SK-N-MC (cell line): ENCODE data around the gene BRD9.
"Not testable (repeated sequence)": the region's sequence is repeated elsewhere in the genome, so short reads cannot be mapped to it uniquely, and the experiment has no call there.

Experiments used
- EZH2 ChIP-seq: fragments of 200-600 bp; sonication (generic); IDR thresholded peaks from one replicate; pipeline ENCODE4 v1.6.1; 2017; ENCODE audit warnings: antibody characterized with exemption
- POLR2AphosphoS5 ChIP-seq: IDR thresholded peaks from 2 replicates; pipeline ENCODE4 v1.6.1; 2012; ENCODE audit warnings: mild to moderate bottlenecking, low read depth, low read length, borderline replicate concordance

GRCh38 chr5:846602-847091, 46.0 kb downstream of the BRD9 start:
- not testable (repeated sequence) for TF ChIP-seq EZH2, POLR2AphosphoS5
